WTC11 (cell line): ENCODE data around the gene APBA3. TPM values are rescaled to one million over a fixed set of nuclear protein-coding genes. Genes with fewer than 3 reads are reported as not detected.

Experiments
- ATAC-seq: fragments of 200-7000 bp; cut with Tn5 transposase; 2 replicates; pipeline ENCODE4 v1.10.0; 2021; ENCODE audit warnings: mild to moderate bottlenecking, moderate library complexity
- CTCF ChIA-PET: fragments of 300-600 bp; sonication (Branson Sonifier 250); formaldehyde crosslinking; loops from one replicate; lab custom pipeline; 2021; ENCODE audit warnings: antibody characterized with exemption; lab: Charles Lee
- POLR2A ChIA-PET: fragments of 350-600 bp; sonication (Branson Sonifier 250); formaldehyde crosslinking; loops from one replicate; lab custom pipeline; 2021; ENCODE audit warnings: antibody characterized with exemption; lab: Charles Lee
- DNase-seq: peaks from one replicate; pipeline ENCODE4 v3.0.0; 2021; ENCODE audit warnings: low spot score
- H3K27ac Mint-ChIP-seq: 2 replicates; pipeline ENCODE4 v1.8.0; 2021; ENCODE audit warnings: mixed read lengths
- H3K27me3 Mint-ChIP-seq: 2 replicates; pipeline ENCODE4 v1.8.0; 2021; ENCODE audit warnings: low read depth, mild to moderate bottlenecking, moderate library complexity, mixed read lengths
- H3K36me3 Mint-ChIP-seq: 2 replicates; pipeline ENCODE4 v1.8.0; 2021; ENCODE audit warnings: mixed read lengths
- H3K4me1 Mint-ChIP-seq: 2 replicates; pipeline ENCODE4 v1.8.0; 2022; ENCODE audit warnings: mixed read lengths
- H3K4me3 Mint-ChIP-seq: 2 replicates; pipeline ENCODE4 v1.8.0; 2021; ENCODE audit warnings: mild to moderate bottlenecking, moderate library complexity, mixed read lengths
- H3K9me3 Mint-ChIP-seq: 2 replicates; pipeline ENCODE4 v1.8.0; 2021; ENCODE audit warnings: mixed read lengths
- ATF6 ChIP-seq: sonication (generic); formaldehyde crosslinking; IDR thresholded peaks from 2 replicates; pipeline ENCODE4 v1.8.1; 2023; ENCODE audit warnings: mild to moderate bottlenecking, missing genetic modification reagents
- CBFB ChIP-seq: sonication (generic); formaldehyde crosslinking; IDR thresholded peaks from 2 replicates; pipeline ENCODE4 v1.8.1; 2022; ENCODE audit warnings: mild to moderate bottlenecking, low read depth, missing genetic modification reagents
- CREB1 ChIP-seq: sonication (generic); formaldehyde crosslinking; IDR thresholded peaks from 2 replicates; pipeline ENCODE4 v1.8.0; 2023; ENCODE audit warnings: mild to moderate bottlenecking, missing genetic modification reagents
- CTCF ChIP-seq: fragments of 200-600 bp; IDR thresholded peaks from 2 replicates; pipeline ENCODE4 v1.8.0; 2022; ENCODE audit warnings: antibody characterized with exemption
- EMX1 ChIP-seq: fragments of 250-450 bp; sonication (Bioruptor Pico); IDR thresholded peaks from 2 replicates; pipeline ENCODE4 v1.8.0; 2021; ENCODE audit warnings: mild to moderate bottlenecking
- ETV6 ChIP-seq: sonication (generic); formaldehyde crosslinking; IDR thresholded peaks from 2 replicates; pipeline ENCODE4 v1.8.1; 2022; ENCODE audit warnings: mild to moderate bottlenecking, missing genetic modification reagents
- GABPB1 ChIP-seq: sonication (generic); formaldehyde crosslinking; IDR thresholded peaks from 2 replicates; pipeline ENCODE4 v1.8.1; 2023; ENCODE audit warnings: mild to moderate bottlenecking, missing genetic modification reagents
- GTF2I ChIP-seq: fragments of 250-450 bp; sonication (Bioruptor Pico); conservative IDR thresholded peaks from 2 replicates; pipeline ENCODE4 v1.4.0; 2021; ENCODE audit warnings: mild to moderate bottlenecking
- JUN ChIP-seq: sonication (generic); formaldehyde crosslinking; IDR thresholded peaks from 2 replicates; pipeline ENCODE4 v1.8.0; 2023; ENCODE audit warnings: mild to moderate bottlenecking, missing genetic modification reagents
- KAT7 ChIP-seq: sonication (generic); formaldehyde crosslinking; IDR thresholded peaks from 2 replicates; pipeline ENCODE4 v1.8.1; 2023; ENCODE audit warnings: missing genetic modification reagents, mild to moderate bottlenecking, borderline replicate concordance
- MAX ChIP-seq: sonication (generic); formaldehyde crosslinking; IDR thresholded peaks from 2 replicates; pipeline ENCODE4 v1.8.0; 2022; ENCODE audit warnings: mild to moderate bottlenecking, missing genetic modification reagents
- MYBL2 ChIP-seq: sonication (generic); formaldehyde crosslinking; IDR thresholded peaks from 2 replicates; pipeline ENCODE4 v1.8.1; 2023; ENCODE audit warnings: mild to moderate bottlenecking, moderate library complexity, missing genetic modification reagents
- NFYB ChIP-seq: sonication (generic); formaldehyde crosslinking; conservative IDR thresholded peaks from 2 replicates; pipeline ENCODE4 v1.8.0; 2022; ENCODE audit warnings: low read depth, missing genetic modification reagents
- PRDM15 ChIP-seq: sonication (generic); formaldehyde crosslinking; IDR thresholded peaks from 2 replicates; pipeline ENCODE4 v1.8.0; 2022; ENCODE audit warnings: missing genetic modification reagents
- SOX15 ChIP-seq: fragments of 250-450 bp; sonication (Bioruptor Pico); IDR thresholded peaks from 2 replicates; pipeline ENCODE4 v1.9.0; 2021; ENCODE audit warnings: mild to moderate bottlenecking
- TEAD1 ChIP-seq: sonication (generic); formaldehyde crosslinking; IDR thresholded peaks from 2 replicates; pipeline ENCODE4 v1.8.0; 2022; ENCODE audit warnings: mild to moderate bottlenecking, missing genetic modification reagents
- ZNF219 ChIP-seq: sonication (generic); formaldehyde crosslinking; IDR thresholded peaks from 2 replicates; pipeline ENCODE4 v1.8.0; 2023; ENCODE audit warnings: missing genetic modification reagents, mild to moderate bottlenecking, borderline replicate concordance
- ZNF396 ChIP-seq: fragments of 250-450 bp; sonication (Bioruptor Pico); IDR thresholded peaks from 2 replicates; pipeline ENCODE4 v1.8.0; 2021; ENCODE audit warnings: mild to moderate bottlenecking, moderate library complexity, borderline replicate concordance
- ZNF423 ChIP-seq: fragments of 250-450 bp; sonication (Bioruptor Pico); IDR thresholded peaks from 2 replicates; pipeline ENCODE4 v2.1.2; 2022; ENCODE audit warnings: mild to moderate bottlenecking, moderate library complexity
- ZNF425 ChIP-seq: fragments of 250-450 bp; sonication (Bioruptor Pico); conservative IDR thresholded peaks from 2 replicates; pipeline ENCODE4 v1.9.0; 2021; ENCODE audit warnings: mild to moderate bottlenecking
- total RNA-seq: library from RNA; stranded (reverse); gene quantifications from 3 replicates; pipeline ENCODE4 v1.2.3, GENCODE V29; 2021

APBA3 gene
- total RNA-seq, 1 experiment from 2014 or later: 27.5 TPM

- TF ChIP-seq PRDM15 (CRISPR knock-in tag): no peak
- TF ChIP-seq CTCF: no peak
- TF ChIP-seq GTF2I (CRISPR knock-in tag): no peak
- no peak for TF ChIP-seq MYBL2 (CRISPR knock-in tag)
- TF ChIP-seq ETV6: no peak
- TF ChIP-seq NFYB (CRISPR knock-in tag): no peak
- no peak for TF ChIP-seq MAX (CRISPR knock-in tag)
Observed at GRCh38 chr19:3768015-3768747, 6.7 kb upstream of the APBA3 start (continued).

- H3K4me3 Mint-ChIP-seq: no peak overlapping the region
- no peaks in the 10 kb centered on the region for H3K9me3 Mint-ChIP-seq
- TF ChIP-seq ZNF219 (CRISPR knock-in tag) (no peak), GABPB1 (no peak), TEAD1 (CRISPR knock-in tag) (no peak), JUN (no peak), CBFB (no peak), MYBL2 (CRISPR knock-in tag) (no peak), KAT7 (no peak), CREB1 (CRISPR knock-in tag) (no peak), ZNF425 (CRISPR knock-in tag) (no peak), SOX15 (no peak), ATF6 (no peak), ZNF423 (CRISPR knock-in tag) (no peak), ZNF396 (CRISPR knock-in tag) (no peak), EMX1 (CRISPR knock-in tag) (no peak)
- TF ChIP-seq, all 79 proteins: peak for 0
- H3K4me1 Mint-ChIP-seq: peaks cover 10% of the 10 kb centered on the region
- POLR2A ChIA-PET: no interaction called here
- ATAC-seq (no peak), DNase-seq (no peak)
- no peak overlapping the region for H3K27ac Mint-ChIP-seq
- peaks cover 5% of the 10 kb centered on the region for H3K36me3 Mint-ChIP-seq
- CTCF ChIA-PET: no interaction called here
- H3K27me3 Mint-ChIP-seq: peaks cover 3% of the 10 kb centered on the region; the same call in 1 of the 2 replicates
Observed at GRCh38 chr19:3767050-3767449, 5.6 kb upstream of the APBA3 start.
